H1 (cell line): ENCODE measurements around the gene RASGEF1C. TPM values are rescaled to one million over a fixed set of nuclear protein-coding genes. Genes with fewer than 3 reads are reported as not detected.

ENCODE experiments used
- CTCF ChIA-PET: fragments of 300-600 bp; sonication (Branson Sonifier 250); formaldehyde crosslinking; loops from one replicate; lab custom pipeline; 2021; ENCODE audit not compliant: partially characterized antibody; lab: Charles Lee
- POLR2A ChIA-PET: fragments of 300-600 bp; sonication (Branson Sonifier 250); formaldehyde crosslinking; loops from one replicate; lab custom pipeline; 2021; ENCODE audit warnings: inconsistent platforms; ENCODE audit not compliant: partially characterized antibody; lab: Charles Lee
- DNase-seq, 2 experiments: peaks; one replicate each; pipeline versions ENCODE4 v3.0.0 to v3.0.0-alpha.2; 2010 to 2022; ENCODE audit warnings: low spot score in 2 of 2, low read depth in 1 of 2, mixed read lengths in 1 of 2
- FAIRE-seq: peaks from 2 replicates; lab custom pipeline; 2011; peaks lifted over from hg19 to GRCh38; lab: Jason Lieb, UNC
- H2AFZ ChIP-seq: 2 replicates; pipeline ENCODE4 v1.8.1; 2012; ENCODE audit warnings: low read length, inconsistent platforms
- H2AK5ac ChIP-seq: 2 replicates; pipeline ENCODE4 v1.6.1; 2013; ENCODE audit warnings: low read depth, low read length
- H2BK120ac ChIP-seq: replicated peaks from 2 replicates; pipeline ENCODE3; 2013; ENCODE audit warnings: low read depth, low read length, inconsistent platforms
- H2BK12ac ChIP-seq: 2 replicates; pipeline ENCODE4 v1.6.1; 2013; ENCODE audit warnings: low read depth, low read length
- H2BK15ac ChIP-seq: 2 replicates; pipeline ENCODE4 v1.6.1; 2013; ENCODE audit warnings: low read length
- H2BK20ac ChIP-seq: 2 replicates; pipeline ENCODE4 v1.6.1; 2013; ENCODE audit warnings: low read length
- H2BK5ac ChIP-seq: 2 replicates; pipeline ENCODE4 v1.6.1; 2013; ENCODE audit warnings: low read depth, low read length
- H3K14ac ChIP-seq: 2 replicates; pipeline ENCODE4 v1.6.1; 2013; ENCODE audit warnings: inconsistent platforms; ENCODE audit not compliant: insufficient read length
- H3K18ac ChIP-seq: 2 replicates; pipeline ENCODE4 v1.6.1; 2013; ENCODE audit warnings: low read length; ENCODE audit errors: extremely low read depth
- H3K23ac ChIP-seq: 2 replicates; pipeline ENCODE4 v1.6.1; 2013; ENCODE audit warnings: inconsistent platforms; ENCODE audit not compliant: insufficient read length
- H3K23me2 ChIP-seq: 2 replicates; pipeline ENCODE4 v1.6.1; 2013; ENCODE audit warnings: low read depth, low read length
- H3K27ac ChIP-seq: 2 replicates; pipeline ENCODE4 v1.6.1; 2011; ENCODE audit warnings: low read depth, low read length, inconsistent platforms
- H3K27me3 ChIP-seq, 4 experiments: replicated peaks in 1 of 4; 1 replicate in 1 of 4; 2 replicates in 3 of 4; pipeline versions ENCODE4 v1.6.1 to v1.8.1; 2011 to 2013; ENCODE audit warnings: low read length in 3 of 4, mild to moderate bottlenecking in 3 of 4, inconsistent platforms in 2 of 4, mixed read lengths in 2 of 4, moderate library complexity in 1 of 4; ENCODE audit not compliant: control insufficient read depth in 3 of 4, insufficient read depth in 3 of 4; ENCODE audit errors: extremely low read depth in 1 of 4
- H3K36me3 ChIP-seq, 4 experiments: 2 replicates each; pipeline versions ENCODE4 v1.6.1 to v1.8.1; 2011 to 2013; ENCODE audit warnings: mild to moderate bottlenecking in 4 of 4, low read length in 3 of 4, moderate library complexity in 2 of 4, control low read depth in 1 of 4, inconsistent platforms in 1 of 4; ENCODE audit not compliant: insufficient read depth in 4 of 4, control insufficient read depth in 2 of 4
- H3K4ac ChIP-seq: replicated peaks from 2 replicates; pipeline ENCODE3; 2013; ENCODE audit warnings: low read length, low read depth, mixed read lengths, inconsistent platforms; ENCODE audit not compliant: insufficient read length
- H3K4me1 ChIP-seq, 4 experiments: replicated peaks in 1 of 4; 1 replicate in 1 of 4; 2 replicates in 3 of 4; pipeline versions ENCODE4 v1.6.1 to v1.8.1; 2011 to 2013; ENCODE audit warnings: low read length in 3 of 4, inconsistent platforms in 2 of 4, mixed read lengths in 1 of 4; ENCODE audit not compliant: insufficient read depth in 4 of 4, control insufficient read depth in 3 of 4
- H3K4me2 ChIP-seq, 2 experiments: 2 replicates each; pipeline versions ENCODE4 v1.6.1 to v1.8.1; 2011 to 2013; ENCODE audit warnings: low read depth in 2 of 2, low read length in 2 of 2, control low read depth in 1 of 2, inconsistent platforms in 1 of 2, mild to moderate bottlenecking in 1 of 2; ENCODE audit not compliant: insufficient read depth in 1 of 2
- H3K4me3 ChIP-seq, 4 experiments: fragments of 200-600, 300-600 bp in 1 of 4; sonication (generic), shearing (Covaris generic), sonication (Bioruptor Twin) in 1 of 4; 2 replicates each; pipeline versions ENCODE4 v1.5.1 to v1.8.1; 2011 to 2016; ENCODE audit warnings: low read length in 4 of 4, low read depth in 3 of 4, control low read depth in 2 of 4, inconsistent platforms in 2 of 4, mild to moderate bottlenecking in 2 of 4, mixed read lengths in 1 of 4, moderate library complexity in 1 of 4; ENCODE audit not compliant: insufficient read depth in 2 of 4; ENCODE audit errors: extremely low read depth in 1 of 4
- H3K56ac ChIP-seq: replicated peaks from 2 replicates; pipeline ENCODE3; 2013; ENCODE audit warnings: low read depth, mild to moderate bottlenecking, mixed read lengths, low read length, inconsistent platforms; ENCODE audit not compliant: insufficient read length
- H3K79me1 ChIP-seq: 2 replicates; pipeline ENCODE4 v1.6.1; 2013; ENCODE audit warnings: low read depth, low read length, control low read depth
- H3K79me2 ChIP-seq, 2 experiments: 2 replicates each; pipeline versions ENCODE4 v1.6.1 to v1.8.1; 2012 to 2013; ENCODE audit warnings: low read length in 2 of 2, mild to moderate bottlenecking in 2 of 2, inconsistent platforms in 1 of 2; ENCODE audit not compliant: insufficient read depth in 2 of 2, control insufficient read depth in 1 of 2
- H3K9ac ChIP-seq, 4 experiments: replicated peaks in 1 of 4; 1 replicate in 1 of 4; 2 replicates in 3 of 4; pipeline versions ENCODE4 v1.6.1 to v1.8.1; 2011 to 2013; ENCODE audit warnings: low read depth in 3 of 4, low read length in 3 of 4, control low read depth in 2 of 4, mild to moderate bottlenecking in 2 of 4, moderate library complexity in 2 of 4, inconsistent platforms in 1 of 4; ENCODE audit errors: extremely low read depth in 1 of 4
- H3K9me3 ChIP-seq, 2 experiments: 2 replicates each; pipeline versions ENCODE4 v1.6.1 to v1.8.1; 2012 to 2013; ENCODE audit warnings: mild to moderate bottlenecking in 2 of 2, moderate library complexity in 2 of 2, control low read depth in 1 of 2, inconsistent platforms in 1 of 2, low read depth in 1 of 2, low read length in 1 of 2, mixed read lengths in 1 of 2; ENCODE audit not compliant: insufficient read depth in 2 of 2
- H4K20me1 ChIP-seq, 2 experiments: replicated peaks in 1 of 2; 2 replicates each; pipeline versions ENCODE3 to v1.8.1; 2011 to 2013; ENCODE audit warnings: inconsistent platforms in 2 of 2, low read length in 2 of 2, mild to moderate bottlenecking in 1 of 2; ENCODE audit not compliant: insufficient read depth in 2 of 2, control insufficient read depth in 1 of 2
- H4K5ac ChIP-seq: 2 replicates; pipeline ENCODE4 v1.6.1; 2013; ENCODE audit warnings: low read length, low read depth, mixed read lengths, inconsistent platforms; ENCODE audit not compliant: insufficient read length
- H4K8ac ChIP-seq: 2 replicates; pipeline ENCODE4 v1.8.0; 2013; ENCODE audit warnings: mild to moderate bottlenecking, moderate library complexity, low read length, inconsistent platforms; ENCODE audit not compliant: insufficient read depth; ENCODE audit errors: extremely low read depth
- H4K91ac ChIP-seq: replicated peaks from 2 replicates; pipeline ENCODE3; 2013; ENCODE audit warnings: low read length, mixed read lengths, inconsistent platforms; ENCODE audit not compliant: insufficient read length
- BACH1 ChIP-seq: IDR thresholded peaks from 2 replicates; pipeline ENCODE4 v1.6.1; 2012; ENCODE audit warnings: low read length, improper control_type of control experiment
- CBX8 ChIP-seq: fragments of 300-800, 300-1000 bp; sonication (generic); IDR thresholded peaks from 2 replicates; pipeline ENCODE4 v1.7.1; 2016; ENCODE audit warnings: low read depth, low read length, borderline replicate concordance
- CHD2 ChIP-seq: IDR thresholded peaks from 2 replicates; pipeline ENCODE4 v1.6.1; 2012; ENCODE audit warnings: low read length, improper control_type of control experiment
- JUN ChIP-seq: IDR thresholded peaks from 2 replicates; pipeline ENCODE4 v1.6.1; 2011; ENCODE audit warnings: low read depth, mild to moderate bottlenecking, improper control_type of control experiment, low read length
- KDM1A ChIP-seq: fragments of 200-600, 300-600 bp; sonication (generic); IDR thresholded peaks from 2 replicates; pipeline ENCODE4 v1.7.1; 2016; ENCODE audit warnings: mild to moderate bottlenecking, low read length, borderline replicate concordance
- NANOG ChIP-seq: IDR thresholded peaks from 2 replicates; pipeline ENCODE4 v1.6.1; 2011; ENCODE audit warnings: low read length, low read depth, mild to moderate bottlenecking, inconsistent platforms; ENCODE audit not compliant: insufficient read depth, poor library complexity, severe bottlenecking
- POU5F1 ChIP-seq: IDR thresholded peaks from 2 replicates; pipeline ENCODE4 v1.6.1; 2011; ENCODE audit warnings: low read depth, mild to moderate bottlenecking, low read length, moderate library complexity
- RNF2 ChIP-seq: fragments of 200-900, 300-1000 bp; sonication (generic); IDR thresholded peaks from 2 replicates; pipeline ENCODE4 v1.7.1; 2016; ENCODE audit warnings: borderline replicate concordance, low read depth, mild to moderate bottlenecking, antibody characterized with exemption, low read length; ENCODE audit not compliant: poor library complexity, severe bottlenecking; ENCODE audit errors: missing control alignments
- RXRA ChIP-seq: IDR thresholded peaks from 2 replicates; pipeline ENCODE4 v1.6.1; 2011; ENCODE audit warnings: low read depth, mild to moderate bottlenecking, low read length, moderate library complexity; ENCODE audit not compliant: insufficient read depth
- SAP30 ChIP-seq: fragments of 300-600 bp; sonication (generic); IDR thresholded peaks from 2 replicates; pipeline ENCODE4 v1.7.1; 2012; ENCODE audit warnings: low read length, moderate library complexity, mild to moderate bottlenecking, inconsistent platforms; ENCODE audit not compliant: insufficient read depth, insufficient replicate concordance
- WGBS, 2 experiments: shearing (Covaris generic) in 1 of 2; methylation state at CpG; one replicate each; pipeline versions ENCODE4 v1.1.6 to v1.1.7; 2013 to 2015; ENCODE audit warnings: low lambda C conversion rate in 2 of 2, mixed read lengths in 2 of 2, inconsistent platforms in 1 of 2, low coverage in 1 of 2, missing lambda C conversion rate in 1 of 2; ENCODE audit not compliant: insufficient replicate concordance in 2 of 2, insufficient coverage in 1 of 2, insufficient read length in 1 of 2; ENCODE audit errors: extremely low coverage in 1 of 2, missing lambda C conversion rate in 1 of 2; 5-methylcytosine and 5-hydroxymethylcytosine counted together
- polyA plus RNA-seq, 7 experiments: library from polyadenylated mRNA; depleted of rRNA in 3 of 7; stranded (reverse) in 5 of 7; unstranded in 2 of 7; fragments of >200 nt in 5 of 7; fragments of 200-250 nt in 2 of 7; gene quantifications; 1 replicate in 5 of 7; 2 replicates in 1 of 7; 4 replicates in 1 of 7; pipeline versions ENCODE4 v1.2.1 to v1.2.3, GENCODE V29; 2011 to 2013; ENCODE audit warnings: missing spikeins in 2 of 7, mixed read lengths in 2 of 7
- total RNA-seq: library from RNA; stranded (reverse); fragmentation: NEBNext Ultra II Directional; extraction: Animal tissue kit (Norgen Biotek cat#: 25700); gene quantifications from 2 replicates; pipeline ENCODE4 v1.2.1, GENCODE V29; 2021
- TF ChIP-seq, protein P1 (sequence below): IDR thresholded peaks from 2 replicates; pipeline ENCODE4 v1.6.1; 2012; ENCODE audit warnings: inconsistent platforms

Gene RASGEF1C
- total and polyA plus RNA-seq, 2 of the 8 experiments (the other 6 are each of a cell fraction or from before 2014, with no cell fraction given): 0.26 to 0.61 TPM

DNA sequence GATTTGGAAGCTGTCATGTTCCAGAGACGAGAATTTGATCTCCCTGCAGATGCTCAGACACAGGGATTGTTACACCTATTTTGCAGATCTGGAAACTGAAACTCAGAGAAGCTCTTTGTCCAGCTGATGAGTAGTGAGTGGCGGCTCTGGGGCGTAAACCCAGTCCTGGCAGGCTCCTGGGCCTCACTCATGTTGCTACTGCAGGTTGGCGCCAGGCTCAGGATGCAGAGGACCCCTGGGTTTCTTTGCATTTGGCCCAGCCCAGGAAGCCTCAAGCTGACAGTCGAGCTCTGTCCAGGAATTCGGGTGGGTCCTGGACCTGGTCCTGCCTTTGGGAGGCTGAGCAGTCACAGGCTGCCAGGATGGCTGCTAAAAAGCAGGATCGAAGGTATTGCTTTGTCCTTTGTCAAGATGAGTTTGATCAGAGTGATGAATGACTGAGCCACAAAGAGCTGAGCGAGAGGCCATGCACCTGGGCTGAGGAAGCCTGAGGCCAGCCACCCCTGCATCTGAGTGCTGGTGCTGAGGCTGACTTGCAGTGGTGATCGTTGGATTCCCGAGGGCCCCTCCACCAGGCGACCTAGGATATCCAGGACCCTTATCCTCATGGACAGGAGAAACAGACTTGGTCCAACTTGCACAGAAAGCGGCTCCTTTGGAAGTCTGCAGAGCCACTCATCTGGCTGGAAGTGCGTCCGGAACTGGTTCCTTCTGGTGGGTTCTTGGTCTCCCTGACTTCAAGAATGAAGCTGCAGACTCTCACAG, 129.1 kb downstream of the RASGEF1C start:
- Histone ChIP-seq H3K4me2 (no peak overlapping the region), H3K36me3 (no peaks in the 10 kb centered on the region), H2AFZ (no peak overlapping the region), H4K5ac (no peak overlapping the region), H3K56ac (no peak overlapping the region), H4K8ac (no peak overlapping the region), H3K23ac (no peak overlapping the region), H2BK20ac (peak overlapping the region; percentile 43; the same call in 1 of the 2 replicates), H3K4me3 (no peak overlapping the region), H3K4ac (no peak overlapping the region), H4K20me1 (no peaks in the 10 kb centered on the region), H3K27ac (no peak overlapping the region), H3K79me1 (no peaks in the 10 kb centered on the region), H3K14ac (no peak overlapping the region), H3K4me1 (peaks cover 14 to 28% (median 19%) of the 10 kb centered on the region in 4 experiments), H2AK5ac (0 out of 2 replicates have a peak overlapping the region, but pooled peaks have one; percentile 44), H3K9ac (no peak overlapping the region), H3K23me2 (no peaks in the 10 kb centered on the region), H3K9me3 (peaks cover 3 to 6% of the 10 kb centered on the region in 2 experiments), H2BK12ac (peak overlapping the region; percentile 69; the same call in 1 of the 2 replicates), H2BK15ac (peak overlapping the region; percentile 40; the same call in 1 of the 2 replicates), H2BK5ac (no peak overlapping the region), H2BK120ac (no peak overlapping the region), H3K27me3 (peaks cover 0 to 3% (median 2%) of the 10 kb centered on the region in 4 experiments; a peak in 2 of 7 replicates), H4K91ac (no peak overlapping the region), H3K18ac (no peak overlapping the region), H3K79me2 (no peaks in the 10 kb centered on the region)
- no peak for DNase-seq
- ChIA-PET POLR2A (interaction anchor here (1.0 to 6.1 kb wide), 3 partner anchors 8 to 11 kb away, joined by 3 to 40 read pairs (median 9); partner anchors contain the start of gene RNF130), CTCF (interaction anchor here (0.6 to 1.8 kb wide), 5 partner anchors 10 to 800 kb away, joined by 3 to 4 read pairs (median 3); no protein-coding TSS in a partner anchor)
- WGBS, 2 experiments: 90% methylated on average over 14 of the region's 14 CpGs; no CpG with 5 or more reads in 1 of the 2 experiments
- TF ChIP-seq CBX8: no peak
- no peak for TF ChIP-seq NANOG
- no peak for TF ChIP-seq CHD2
- TF ChIP-seq RNF2: no peak
- TF ChIP-seq, protein P1, sequence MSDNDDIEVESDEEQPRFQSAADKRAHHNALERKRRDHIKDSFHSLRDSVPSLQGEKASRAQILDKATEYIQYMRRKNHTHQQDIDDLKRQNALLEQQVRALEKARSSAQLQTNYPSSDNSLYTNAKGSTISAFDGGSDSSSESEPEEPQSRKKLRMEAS: no peak
- no peak for TF ChIP-seq SAP30
- TF ChIP-seq JUN: no peak
- TF ChIP-seq KDM1A: no peak
- no peak for TF ChIP-seq BACH1
- no peak for TF ChIP-seq POU5F1
- TF ChIP-seq RXRA: no peak
- FAIRE-seq: no peak
